NCI-H1436 (cell line): Measurements from ENCODE around the gene EZR.

Experiments
- DNase-seq: peaks from one replicate; lab custom pipeline; 2025; lab: John Stamatoyannopoulos, UW

Gene EZR

DNA sequence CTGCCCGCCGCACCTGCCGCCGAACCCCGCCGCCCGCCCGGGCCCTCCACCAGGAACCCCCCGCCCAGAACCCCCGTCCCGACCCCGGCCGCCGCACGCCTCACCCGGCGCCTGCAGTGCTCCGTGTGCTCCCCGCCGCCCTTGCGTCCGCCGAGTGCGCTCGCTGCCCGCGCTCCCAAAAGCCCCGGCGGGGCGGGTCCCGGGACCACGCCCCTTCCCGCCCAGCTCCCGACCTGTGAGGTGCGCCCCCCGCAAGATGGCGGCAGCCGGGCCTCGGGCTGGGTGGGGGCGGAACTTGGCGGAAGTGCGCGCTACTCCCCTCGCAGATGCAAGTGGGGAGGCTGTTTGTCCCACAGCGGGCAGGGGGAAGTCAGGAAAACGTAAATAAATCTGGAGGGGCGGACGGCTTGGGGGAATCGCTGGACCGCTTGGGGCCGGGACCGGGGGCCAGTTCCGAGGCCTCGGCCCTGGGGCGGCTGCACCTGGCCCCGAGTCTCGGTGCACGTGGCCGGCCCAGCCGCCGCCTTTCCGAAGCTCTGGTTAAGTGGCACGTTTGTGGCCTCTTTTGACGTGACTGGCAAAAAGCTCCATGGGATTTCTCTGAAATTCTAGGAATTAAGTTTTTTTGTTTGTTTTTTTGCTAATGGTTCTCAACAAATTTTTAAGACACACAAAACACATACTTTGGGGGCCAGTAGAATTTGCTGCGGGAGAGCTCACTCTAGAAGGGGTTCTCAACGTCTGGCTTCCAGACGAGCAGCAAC lies at the start of gene EZR:
Gene EZR (minus strand): TSS at position 156 of the 764 bp plus-strand sequence. CDS start 1,275 bp downstream, outside the sequence.
- peak; percentile 76 for DNase-seq

DNA sequence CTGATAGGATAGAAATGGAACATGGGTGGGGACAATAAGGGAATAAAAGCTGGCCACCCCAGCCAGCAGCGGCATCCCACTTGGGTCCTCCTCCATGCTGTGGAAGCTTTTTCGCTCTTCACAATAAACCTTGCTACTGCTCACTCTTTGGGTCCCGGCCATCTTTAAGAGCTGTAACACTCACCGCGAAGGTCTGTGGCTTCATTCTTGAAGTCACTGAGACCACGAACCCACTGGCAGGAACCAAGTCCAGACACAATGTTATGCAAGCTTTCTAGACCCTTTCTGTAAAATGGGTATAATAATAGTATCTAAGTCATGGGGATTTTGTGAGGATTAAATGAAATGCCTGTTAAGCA lies 48.9 kb upstream of the EZR start:
- DNase-seq = no peak

DNA sequence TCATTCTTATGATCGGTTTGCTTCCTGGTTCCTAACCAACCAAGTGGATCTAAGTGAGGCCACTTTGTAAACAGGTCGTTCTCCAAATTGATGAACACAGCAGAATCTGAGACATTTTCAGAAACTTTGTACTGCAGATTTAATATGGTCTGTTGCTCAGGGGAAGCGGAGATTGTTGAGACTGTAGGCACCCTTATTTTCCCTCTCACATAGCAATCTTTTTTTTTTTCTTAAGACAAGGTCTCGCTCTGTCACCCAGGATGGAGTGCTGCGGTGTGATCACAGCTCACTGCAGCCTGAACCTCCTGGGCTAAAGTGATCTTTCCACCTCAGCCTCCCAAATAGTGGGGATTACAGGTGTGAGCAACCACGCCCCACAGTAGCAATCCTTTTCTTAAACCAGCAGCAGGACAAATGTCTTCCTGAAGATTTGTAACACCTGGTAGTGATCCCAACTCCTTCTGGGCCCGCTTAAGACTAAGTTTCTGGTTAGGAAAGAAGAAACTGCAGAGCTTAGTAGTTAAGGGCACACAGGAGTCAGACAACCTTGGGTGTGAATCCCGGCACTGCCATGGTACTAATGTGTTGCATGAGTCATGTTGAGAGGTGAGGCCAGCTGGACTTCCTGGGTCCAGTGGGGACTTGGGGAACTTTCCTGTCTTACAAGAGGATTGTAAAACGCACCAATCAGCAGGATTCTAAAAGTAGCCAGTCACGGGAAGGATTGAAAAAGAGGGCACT lies 48.4 kb upstream of the EZR start:
- no peak for DNase-seq

DNA sequence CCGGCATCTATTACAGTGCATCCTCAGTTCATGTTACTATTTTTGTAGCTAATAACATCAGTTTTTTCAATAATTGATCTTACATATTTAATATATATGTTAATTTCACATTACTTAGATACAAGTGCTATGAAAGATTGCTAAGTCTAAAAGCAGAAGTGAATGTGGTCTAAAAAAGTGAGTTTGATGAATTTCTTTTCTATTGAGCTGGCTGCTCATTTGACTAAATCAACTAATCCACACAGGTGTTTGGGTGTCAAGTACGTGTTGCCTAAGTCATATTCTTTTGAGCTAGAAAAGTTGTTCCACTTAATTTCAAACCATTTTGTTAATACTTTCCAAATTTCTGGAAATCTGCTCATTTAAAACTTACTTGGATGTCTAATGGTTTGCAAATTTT lies 46.6 kb upstream of the EZR start:
- no peak for DNase-seq

DNA sequence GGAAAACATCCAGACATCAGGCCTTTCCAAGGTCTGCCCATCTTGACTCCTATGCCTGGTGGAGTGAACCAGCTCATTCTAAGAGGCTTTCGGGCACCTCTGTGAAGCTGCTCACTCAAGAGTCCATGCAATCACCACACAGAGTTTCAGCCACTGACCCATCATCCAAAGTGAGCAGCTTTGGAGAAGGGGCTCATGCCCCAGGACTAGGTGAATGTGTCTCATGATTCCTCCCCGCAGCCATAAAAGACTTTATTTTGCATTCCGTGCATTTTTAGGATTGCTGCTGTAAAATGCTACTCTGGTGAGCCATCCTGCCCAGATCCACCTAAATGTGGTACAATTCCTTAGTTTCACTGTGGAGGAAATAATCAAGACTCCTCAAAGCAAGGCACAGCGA lies 44.5 kb upstream of the EZR start:
- no peak for DNase-seq

DNA sequence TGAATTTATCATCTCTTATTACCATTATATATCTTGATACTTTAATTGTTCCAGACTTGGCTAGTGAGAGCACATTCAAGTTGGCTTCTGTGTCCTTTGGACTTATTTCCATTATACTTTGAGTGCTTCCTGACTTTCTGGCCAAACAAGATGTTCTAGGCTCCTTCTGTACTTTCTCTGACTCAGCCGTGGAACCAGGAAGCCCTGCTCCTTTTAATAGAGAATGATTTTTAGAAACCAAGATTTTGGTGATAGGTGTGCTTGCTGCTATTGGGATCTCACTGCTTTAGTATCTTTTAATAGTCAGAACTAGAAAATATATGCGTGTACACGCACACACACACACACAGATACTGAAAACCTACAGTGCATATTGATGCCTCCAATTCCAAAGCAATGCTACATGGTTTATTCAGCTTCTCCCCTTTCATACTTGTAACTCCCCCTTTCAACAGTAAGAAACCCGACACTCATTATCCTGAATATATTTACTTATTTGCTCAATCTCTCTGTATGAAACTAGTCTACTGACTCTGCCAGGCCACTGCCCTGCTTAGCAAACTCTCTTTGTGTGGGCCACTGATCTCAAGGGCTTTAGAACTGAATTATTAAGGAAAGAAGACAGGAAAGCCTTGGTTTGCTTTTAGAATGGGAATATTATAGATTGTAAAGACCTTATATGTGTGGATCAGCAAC lies 42.7 kb upstream of the EZR start:
- no peak for DNase-seq

DNA sequence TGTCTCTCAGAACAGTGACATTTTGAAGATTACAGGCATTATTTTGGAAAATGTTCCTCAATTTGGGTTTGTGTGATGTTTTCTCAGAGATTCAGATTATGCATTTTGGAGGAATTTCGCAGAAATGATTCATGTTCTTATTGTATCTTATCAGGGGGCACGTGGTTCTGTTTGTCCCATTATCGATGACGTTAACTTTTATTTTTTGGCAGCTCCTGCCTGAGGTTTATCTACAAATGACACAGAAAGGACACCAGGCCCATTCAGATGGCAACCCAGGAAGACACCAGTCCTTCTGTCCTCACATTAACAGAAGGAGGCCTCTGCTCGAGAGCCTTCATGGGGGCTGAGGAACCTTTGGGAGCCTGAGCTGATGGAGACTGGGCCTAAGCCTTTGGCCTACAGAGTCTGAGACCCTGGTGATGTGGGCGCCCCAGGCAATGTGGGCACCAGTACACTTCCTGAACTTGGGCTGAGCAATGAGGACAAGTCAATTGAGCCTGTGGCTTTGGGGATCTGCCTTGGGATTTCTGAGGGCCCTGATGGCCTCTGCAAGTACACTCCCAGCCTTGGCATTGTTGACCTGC lies 41.2 kb upstream of the EZR start:
- no peak for DNase-seq

DNA sequence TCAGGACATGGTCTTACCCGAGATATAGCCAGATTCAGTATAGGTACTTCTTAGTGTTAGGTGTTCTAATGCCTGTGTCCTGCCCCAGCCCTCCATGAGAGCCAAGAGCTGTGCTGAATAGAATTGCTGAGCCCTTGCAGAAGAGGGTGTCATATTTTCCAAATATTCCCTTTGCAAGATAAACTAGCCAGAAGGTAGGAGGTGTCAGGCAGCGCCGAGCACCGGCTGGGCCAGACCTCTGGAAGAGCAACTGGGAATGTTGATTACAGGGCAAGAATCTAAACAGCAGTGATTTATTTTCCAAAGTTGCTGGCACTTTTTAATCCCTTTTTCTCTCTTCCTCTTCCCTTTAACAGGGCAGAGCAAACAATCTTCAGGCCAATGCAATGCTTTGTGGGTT lies 37.1 kb upstream of the EZR start:
- no peak for DNase-seq

DNA sequence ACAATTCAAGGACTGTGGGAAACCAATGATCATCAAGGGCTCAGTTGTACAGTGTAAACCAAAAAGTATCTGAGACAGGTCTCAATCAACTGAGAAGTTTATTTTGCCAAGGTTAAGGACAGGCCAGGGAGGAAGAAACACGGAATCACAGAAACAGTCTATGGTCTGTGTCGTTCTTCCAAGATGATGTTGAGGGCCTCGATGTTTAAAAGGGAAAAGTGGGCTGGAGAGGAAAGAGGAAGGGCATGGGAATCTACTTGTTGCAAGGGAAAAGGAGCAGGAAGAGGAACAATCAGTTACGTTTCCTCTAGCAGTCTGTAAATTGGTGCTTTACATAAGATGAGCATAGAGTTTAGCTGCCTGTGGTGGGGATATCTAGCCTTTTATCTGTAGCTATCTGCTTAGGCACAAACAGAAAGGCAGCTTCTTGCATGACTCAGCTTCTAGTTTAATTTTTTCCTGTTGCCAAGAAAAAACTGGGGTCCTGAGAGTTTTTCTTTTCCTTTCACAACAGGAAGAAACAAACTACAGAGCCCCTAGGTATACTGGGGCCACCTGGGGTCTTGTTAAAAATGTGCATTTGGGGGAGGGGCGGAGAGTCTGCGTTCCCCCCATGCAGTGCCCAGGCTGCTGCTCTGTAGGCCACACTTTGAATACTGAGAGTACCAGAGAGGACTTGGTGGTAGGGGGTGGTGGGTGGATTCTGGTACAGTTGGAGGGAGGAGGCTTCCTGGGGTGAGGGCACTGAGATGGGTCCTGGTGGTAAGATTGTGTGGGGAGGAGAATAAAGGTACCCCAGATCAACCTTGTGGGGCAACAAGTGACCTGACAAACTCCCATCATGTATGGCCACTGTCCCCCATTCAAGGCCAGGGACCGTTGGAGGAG lies 35.3 kb upstream of the EZR start:
- no peak for DNase-seq

DNA sequence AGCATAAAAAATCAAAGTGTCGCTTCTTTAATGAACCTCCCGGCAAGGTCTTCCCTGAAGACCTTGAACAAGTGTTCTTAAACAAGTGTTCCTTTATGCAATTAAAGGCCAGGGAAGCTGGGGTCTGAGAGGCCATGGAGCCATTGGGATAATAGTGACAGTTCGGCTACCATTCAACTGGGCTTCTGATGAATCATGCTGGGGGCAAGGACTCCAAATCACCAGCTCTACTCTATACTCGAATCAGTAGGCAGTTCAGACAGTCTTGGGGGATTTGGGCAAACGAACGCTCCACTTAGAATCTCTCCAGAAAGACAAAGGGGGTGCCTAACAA lies 34.7 kb upstream of the EZR start:
- DNase-seq = no peak

DNA sequence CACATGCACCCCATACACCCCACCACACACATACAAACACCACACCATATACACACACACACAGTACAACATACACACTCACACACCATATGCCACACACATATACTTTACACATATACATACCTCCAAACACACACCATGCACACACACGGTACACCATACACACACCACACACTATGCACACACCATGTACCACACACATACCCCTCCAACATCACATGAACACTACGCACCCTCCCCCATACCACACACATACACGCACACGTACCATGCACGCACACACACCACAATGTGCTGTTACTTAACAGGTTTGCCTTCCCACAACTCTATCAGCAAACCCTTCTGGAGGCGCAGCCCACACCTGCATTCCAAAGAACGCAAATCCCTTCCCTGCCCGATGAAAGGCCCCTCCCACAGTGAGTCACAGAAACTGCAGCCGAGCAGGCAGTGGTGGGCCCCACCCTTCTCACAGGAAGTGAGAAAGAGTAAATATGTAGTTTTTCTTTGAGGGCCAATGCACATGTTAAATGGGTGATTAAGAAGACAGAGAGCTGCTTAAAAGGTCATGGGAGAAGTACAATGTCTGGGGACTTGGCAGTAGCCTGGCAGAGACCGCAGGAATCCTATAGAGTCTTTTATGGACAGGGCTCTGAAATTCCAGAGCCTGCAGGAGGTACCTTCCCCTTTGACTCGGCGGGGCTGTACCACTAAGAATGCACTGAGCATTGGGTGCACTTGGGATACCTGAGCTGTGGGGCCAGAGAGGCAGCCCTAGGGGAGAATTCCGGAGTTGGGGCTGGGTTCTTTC lies 34.1 kb upstream of the EZR start:
- no peak for DNase-seq

DNA sequence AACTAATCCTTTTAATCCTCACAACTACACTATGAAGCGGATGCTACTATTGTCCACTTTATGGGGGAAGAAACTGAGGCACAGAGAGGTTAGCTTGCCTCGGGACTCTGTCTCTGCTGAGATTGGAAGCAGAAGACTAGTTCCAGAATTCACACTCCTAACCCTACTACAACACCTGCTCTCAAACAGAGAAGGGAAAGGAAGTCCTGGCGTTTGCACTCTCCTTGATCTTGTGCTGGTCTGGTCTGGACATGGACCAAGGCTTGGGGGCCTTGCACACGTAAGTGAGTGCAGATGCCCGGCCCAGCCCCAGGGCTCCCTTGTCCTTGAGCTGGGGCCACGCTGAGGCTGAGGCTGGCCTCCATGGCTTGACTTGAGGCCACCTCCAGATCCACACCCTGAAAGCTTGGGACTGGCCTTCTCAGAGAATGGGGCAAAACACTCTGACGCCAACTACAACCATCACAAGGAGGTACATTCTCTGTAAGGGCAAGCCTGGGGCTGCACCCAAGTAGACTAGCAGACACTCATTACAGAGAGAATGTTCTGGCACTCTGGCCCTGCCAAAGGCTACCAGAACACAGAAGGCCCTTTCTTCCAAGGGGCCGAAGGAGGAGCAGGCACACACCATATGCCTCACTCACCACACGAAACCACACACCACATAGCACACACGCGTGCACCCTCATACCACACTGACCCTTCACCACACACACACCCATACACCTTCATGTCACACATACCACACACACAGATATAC lies 33.3 kb upstream of the EZR start:
- no peak for DNase-seq

DNA sequence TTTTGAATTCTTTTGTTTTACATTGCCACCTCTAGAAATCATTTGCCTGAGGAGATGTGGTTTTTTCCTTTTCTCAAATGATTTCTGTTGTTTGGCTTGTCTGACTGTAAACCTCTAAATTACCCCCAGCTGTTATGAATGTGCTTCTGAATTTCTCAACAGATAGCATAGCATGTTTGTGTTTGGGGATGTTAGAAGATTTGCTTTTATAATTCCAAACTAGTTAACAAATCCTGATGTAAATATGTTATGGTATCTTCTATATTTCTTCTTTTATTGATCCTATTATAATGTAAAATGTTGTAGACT lies 31.6 kb upstream of the EZR start:
- DNase-seq = no peak

DNA sequence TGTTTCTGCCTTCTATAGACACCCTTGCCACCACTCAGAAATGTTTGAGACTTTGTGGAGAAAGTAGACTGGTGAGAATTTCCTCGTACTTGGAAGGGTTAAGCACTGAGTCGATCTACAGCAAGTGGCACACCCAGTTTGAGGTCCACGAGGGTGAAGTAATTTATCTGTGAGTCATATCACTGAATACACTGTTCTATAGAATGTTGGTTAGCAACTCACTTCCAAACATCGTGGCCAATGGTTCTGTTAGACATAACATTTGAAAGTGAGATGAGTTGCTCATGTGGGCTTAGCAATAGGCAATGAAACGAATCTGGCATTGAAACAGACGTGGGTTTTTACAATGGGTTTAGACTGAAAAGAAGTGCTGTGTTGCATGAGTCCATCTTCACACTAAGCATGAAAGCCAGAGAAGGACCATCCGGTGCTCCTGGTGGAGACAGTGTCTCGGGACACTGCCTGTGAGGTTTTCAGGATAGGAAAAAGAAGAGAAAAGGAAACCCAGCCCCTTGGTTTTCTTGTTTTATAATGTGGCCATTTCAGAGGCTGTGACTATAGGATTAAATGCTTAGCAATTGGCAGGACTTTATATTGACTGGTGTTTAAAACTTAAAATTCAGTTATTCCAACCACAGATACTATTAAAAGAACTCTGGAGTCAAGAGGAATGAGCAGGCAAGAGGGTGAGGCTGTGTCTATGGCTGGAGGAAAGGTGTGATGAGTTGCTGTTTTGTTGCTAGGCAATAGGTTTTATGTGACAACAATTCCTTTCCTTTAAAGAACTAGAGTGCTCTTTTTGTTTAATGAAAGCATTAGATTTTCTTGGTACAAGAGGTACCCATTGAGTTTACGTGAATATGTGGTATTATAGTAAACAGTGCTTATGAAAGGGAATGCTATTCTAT lies 31.0 kb upstream of the EZR start:
- DNase-seq = peak; percentile 64

DNA sequence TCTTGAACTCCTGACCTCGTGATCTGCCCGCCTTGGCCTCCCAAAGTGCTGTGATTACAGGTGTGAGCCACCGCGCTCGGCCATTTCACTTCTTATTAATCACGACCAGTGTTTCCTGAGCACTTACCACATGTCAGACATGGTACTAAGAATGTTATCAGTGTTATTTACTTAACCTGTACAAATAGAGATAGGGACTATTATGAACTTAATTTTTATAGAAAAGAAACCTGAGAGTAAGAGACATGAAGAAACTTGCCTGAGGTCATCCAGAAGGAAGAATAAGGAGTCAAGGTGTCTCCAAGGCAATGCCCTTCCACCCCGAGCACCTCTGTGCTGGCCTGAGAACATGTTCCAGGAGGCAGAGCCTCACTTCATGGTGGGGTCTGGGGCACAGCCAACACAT lies 29.3 kb upstream of the EZR start:
- no peak for DNase-seq

DNA sequence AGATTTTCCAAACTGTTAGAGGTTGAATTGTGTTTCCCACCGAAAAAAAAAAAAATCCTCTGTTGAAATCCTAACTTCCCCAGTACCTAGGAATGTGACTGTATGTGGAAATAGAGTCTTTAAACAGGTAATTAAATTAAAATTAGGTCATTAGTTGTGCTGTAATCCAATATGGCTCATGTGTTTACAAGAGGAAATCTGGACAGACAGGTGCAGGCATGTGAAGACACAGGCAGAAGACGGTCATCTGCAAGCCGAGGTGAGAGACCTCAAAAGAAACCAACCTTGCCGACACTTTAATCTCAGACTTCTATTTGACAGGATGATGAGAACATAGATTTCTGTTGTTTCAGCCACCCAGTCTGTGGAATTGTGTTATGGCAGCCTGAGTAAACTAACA lies 28.6 kb upstream of the EZR start:
- DNase-seq = no peak

DNA sequence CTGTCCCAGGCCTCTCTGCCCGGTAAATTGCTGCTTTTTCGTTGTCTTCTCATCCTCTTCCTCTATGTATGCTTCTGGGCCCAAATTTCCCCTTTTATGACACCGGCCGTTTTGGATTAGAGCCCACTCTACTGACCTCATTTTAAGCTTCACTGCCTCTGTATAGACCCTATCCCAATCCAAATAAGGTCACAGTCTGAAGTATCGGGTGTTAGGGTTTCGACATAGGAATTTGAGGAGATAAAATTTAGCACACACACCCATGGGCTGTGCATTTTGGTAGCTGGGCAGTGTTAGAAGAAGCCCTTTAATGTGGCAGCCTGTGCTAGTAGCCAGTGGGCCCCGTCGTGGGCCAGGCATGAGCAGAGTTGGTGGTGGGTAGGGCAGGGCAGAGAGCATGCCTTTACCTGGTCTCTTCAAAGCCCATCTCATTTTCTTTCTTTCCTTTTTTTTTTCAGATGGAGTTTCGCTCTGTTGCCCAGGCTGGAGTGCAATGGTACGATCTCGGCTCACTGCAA lies 27.9 kb upstream of the EZR start:
- no peak for DNase-seq

DNA sequence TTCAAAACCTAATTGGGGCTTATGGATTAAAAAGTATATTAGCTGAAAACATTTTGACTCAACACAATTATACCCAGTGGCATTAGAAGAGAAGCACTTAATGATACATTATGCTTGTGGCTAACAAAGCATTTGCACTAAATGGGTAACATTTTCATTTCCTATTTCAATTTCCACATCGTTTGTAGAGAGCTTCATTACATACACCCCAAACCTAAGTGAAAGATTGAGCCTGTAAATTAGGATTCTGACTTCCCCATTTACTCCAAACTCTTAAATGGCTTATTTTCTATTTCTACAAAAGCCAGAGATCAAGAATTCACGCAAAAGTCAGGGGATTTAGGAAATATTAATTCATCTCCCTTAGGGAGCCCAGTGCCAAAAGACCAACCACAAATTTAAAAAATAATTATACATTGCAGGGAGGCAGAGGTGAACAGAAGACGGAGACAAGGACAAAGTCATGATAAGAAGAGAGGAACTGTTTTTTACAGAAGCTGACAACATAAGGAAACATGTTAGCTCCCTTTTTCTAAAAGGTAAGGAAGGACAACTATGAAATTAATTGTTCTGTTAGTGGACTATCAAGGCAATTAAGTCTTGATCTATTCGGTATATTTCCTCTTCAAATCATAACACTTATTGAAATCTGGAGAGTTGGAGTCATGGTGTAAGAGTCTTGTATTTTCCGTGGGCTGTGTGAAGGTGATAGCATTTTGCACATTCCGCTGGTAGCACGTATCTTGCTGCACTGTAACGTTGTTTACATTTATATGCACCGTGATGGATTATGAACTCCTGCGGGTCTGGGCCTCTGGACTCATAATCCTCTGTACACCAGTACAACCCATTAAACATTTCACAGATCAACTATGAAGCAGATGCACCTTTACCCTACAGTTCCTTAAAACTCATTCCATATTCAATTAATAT lies 24.8 kb upstream of the EZR start:
- no peak for DNase-seq
